ENCODE data around the gene SFRP5.

SFRP5 gene

DNA sequence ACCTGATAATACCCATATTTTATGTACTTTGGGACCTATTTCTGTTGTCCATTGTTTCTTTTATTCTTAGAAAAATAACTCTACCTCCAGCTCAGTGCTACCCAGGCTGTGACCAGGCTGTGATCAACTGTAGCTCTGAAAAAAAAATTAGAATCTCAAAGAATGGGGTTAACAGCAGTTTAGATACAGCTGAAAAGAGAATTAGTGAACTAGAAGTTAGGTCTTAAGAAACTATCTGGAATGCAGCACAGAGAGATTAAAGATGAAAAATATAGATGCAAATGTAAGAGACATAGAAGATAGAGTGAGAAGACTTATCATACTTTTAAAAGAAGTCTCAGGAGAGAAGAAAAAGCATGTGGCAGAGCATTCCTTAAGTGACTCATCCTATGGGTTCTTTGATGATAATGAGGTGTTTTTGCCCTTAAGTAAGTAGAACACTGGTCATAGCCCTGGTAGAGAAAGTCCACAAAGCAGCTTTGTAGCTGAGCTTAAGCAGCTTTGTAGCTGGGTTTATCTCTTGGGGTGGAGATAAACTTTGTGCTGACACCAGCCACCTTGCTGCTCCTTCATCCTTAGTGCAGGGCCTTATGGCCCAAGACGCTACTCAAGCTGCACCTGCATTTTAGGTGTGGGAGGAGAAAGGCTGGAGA is 27.3 kb upstream of the SFRP5 start:
- Histone ChIP-seq H3K36me3 (replicated peaks) (no peaks in the 10 kb centered on the region), H3K9me3 (no peaks in the 10 kb centered on the region), H3K4me1 (no peaks in the 10 kb centered on the region), H3K4me3 (no peak overlapping the region), H3K27me3 (ENCODE audit: low read depth) (peaks cover 3% of the 10 kb centered on the region; the same call in 1 of the 2 replicates)
- in situ Hi-C loops (cut with MboI; ENCODE audit: low sequenced_read_pairs), result loop anchor here (25.0 kb wide), 1 partner anchor 238 kb away; the partner anchor contains the start of gene CRTAC1
- DNase-seq (ENCODE audit: low spot score in 2 of 2), result no peak

DNA sequence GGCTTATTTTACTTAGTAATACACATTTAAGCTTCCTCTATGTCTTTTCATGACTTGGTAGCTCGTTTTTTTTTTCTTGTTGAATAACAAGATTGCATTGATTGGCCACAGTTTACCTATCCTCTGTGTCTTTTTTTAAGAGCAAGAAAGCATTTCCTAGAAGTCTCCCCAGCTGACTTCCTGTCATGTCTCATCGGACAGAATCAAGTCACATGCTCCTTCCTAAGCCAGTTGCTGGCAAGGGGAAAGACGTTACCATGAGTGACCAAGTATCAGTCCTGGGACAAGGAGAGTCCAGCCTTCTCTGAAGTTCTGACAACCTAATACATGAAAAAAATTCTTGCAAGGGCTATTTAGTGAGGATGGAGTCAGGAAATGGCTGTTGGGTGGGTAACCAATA is 24.9 kb upstream of the SFRP5 start:
- Histone ChIP-seq H3K4me3 (no peak overlapping the region), H3K9me3 (no peaks in the 10 kb centered on the region), H3K4me1 (no peaks in the 10 kb centered on the region), H3K27me3 (ENCODE audit: low read depth) (peaks cover 3% of the 10 kb centered on the region; the same call in 1 of the 2 replicates), H3K36me3 (replicated peaks) (no peaks in the 10 kb centered on the region)
- in situ Hi-C loops (cut with MboI; ENCODE audit: low sequenced_read_pairs), result loop anchor here (25.0 kb wide), 1 partner anchor 241 kb away; the partner anchor contains the start of gene CRTAC1
- DNase-seq (ENCODE audit: low spot score in 2 of 2), result no peak

DNA sequence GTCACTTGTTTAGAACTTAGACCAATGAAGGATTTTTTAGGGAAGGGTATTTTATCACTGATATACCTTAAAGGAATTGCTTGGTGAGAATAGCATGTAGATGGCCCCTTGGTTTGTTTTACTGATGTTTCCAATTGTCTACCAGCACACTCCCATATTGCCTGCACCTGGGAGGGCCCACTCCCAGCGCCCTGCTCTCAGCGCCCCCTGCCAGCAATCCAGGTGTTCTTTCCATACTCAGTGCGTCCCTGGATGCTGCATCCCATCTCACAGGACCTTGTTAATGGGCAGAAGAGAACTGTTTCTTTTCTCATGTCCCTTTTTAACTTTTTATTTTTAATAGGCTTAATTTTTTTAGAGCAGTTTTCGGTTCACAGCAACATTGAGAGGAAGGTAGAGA is 24.1 kb upstream of the SFRP5 start:
- in situ Hi-C loops (cut with MboI; ENCODE audit: low sequenced_read_pairs), result loop anchor here (25.0 kb wide), 1 partner anchor 241 kb away; the partner anchor contains the start of gene CRTAC1
- DNase-seq (ENCODE audit: low spot score in 2 of 2), result no peak
- no peaks in the 10 kb centered on the region for H3K4me1 ChIP-seq

DNA sequence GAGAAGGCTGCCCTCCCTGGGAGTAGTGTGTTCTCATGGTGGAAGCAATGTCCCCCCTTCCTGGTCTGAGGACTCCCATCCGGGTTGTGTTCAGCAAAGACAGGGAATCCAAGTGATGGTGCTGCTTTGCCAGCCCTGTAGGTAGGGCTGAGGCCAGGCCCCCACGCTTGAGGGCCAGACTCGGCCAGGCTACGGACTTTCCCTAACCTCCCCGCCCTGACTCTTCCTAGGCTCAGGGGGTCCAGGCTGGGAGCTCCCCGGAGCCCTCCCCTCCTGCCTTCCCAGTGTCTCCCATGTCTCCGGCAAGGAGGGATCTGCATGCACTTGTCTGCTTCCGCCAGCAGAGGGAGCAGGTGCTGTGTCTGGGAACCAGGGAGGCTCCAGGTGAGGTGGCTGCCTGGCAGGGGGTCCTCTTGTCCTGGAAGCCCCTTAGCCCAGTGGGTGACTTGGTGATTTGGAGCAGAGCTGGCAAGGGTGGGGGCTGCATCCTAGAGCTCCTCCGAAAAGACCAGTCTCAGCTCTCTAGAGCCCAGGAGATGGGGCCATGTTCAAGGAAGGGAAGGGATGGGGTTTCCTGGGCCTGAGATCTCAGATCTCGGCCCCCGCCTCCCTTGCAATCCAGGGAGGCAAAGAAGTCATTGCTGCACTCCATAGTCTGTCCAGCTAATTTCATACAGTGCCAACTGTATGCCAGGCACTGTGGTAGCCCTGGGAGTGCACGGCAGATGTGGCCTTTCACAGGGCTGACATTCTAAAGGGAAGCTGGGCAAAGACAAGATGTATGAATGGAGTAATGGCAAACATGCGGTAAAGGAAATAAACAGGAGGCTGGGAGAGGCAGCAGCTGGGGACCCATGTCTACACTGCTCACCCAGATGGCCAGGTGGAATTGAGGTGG is 20.3 kb upstream of the SFRP5 start:
- H3K4me1 ChIP-seq, result no peaks in the 10 kb centered on the region
- H3K9me3 ChIP-seq, result no peaks in the 10 kb centered on the region
- peak; percentile 15 to 77 for DNase-seq (ENCODE audit: low spot score in 2 of 2)
- H3K36me3 ChIP-seq (replicated peaks), result no peaks in the 10 kb centered on the region
- no peak overlapping the region for H3K4me3 ChIP-seq
- peaks cover 12% of the 10 kb centered on the region for H3K27me3 ChIP-seq (ENCODE audit: low read depth)
- in situ Hi-C loops (cut with MboI; ENCODE audit: low sequenced_read_pairs), result loop anchor here (5.0 to 25.0 kb wide), 2 partner anchors 75 to 245 kb away; partner anchors contain the start of gene CRTAC1

More for the DNA sequence above, 24.1 kb upstream of the SFRP5 start:
- H3K9me3 ChIP-seq, result no peaks in the 10 kb centered on the region
- H3K36me3 ChIP-seq (replicated peaks), result no peaks in the 10 kb centered on the region
- H3K4me3 ChIP-seq, result no peak overlapping the region
- peaks cover 3% of the 10 kb centered on the region; the same call in 1 of the 2 replicates for H3K27me3 ChIP-seq (ENCODE audit: low read depth)

DNA sequence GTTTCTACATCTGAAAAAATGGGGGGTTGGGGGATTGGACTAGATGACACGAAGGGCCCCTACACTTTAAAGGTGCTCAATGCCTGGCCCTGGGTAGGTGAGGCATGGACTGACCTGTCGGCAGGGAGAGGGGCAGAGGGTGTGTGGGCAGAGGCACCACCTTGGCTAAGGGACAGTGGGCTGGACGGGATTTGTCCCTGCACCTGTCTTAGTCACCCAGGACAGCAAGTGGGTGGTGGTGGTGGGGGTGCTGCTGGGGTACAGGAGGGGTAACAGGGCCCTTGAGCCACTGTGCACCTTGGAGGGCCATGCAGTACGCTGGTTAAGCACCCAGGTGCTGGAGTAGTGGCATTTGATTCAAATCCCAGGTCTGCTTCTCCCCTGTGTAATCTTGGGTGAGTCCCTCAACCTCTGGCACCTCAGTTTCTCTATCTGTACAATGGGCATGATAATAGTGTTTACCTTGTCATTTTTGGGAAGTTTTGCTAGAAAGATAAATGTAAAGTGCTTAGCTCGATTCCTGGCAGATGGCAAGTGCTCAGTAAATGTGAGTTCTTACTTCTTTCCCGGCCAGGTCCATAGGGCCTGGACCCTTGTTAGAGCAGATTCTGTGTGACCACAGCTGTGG is 18.1 kb upstream of the SFRP5 start:
- Histone ChIP-seq H3K36me3 (replicated peaks) (no peaks in the 10 kb centered on the region), H3K9me3 (no peaks in the 10 kb centered on the region), H3K27me3 (ENCODE audit: low read depth) (peaks cover 15% of the 10 kb centered on the region), H3K4me3 (no peak overlapping the region), H3K4me1 (no peaks in the 10 kb centered on the region)
- in situ Hi-C loops (cut with MboI; ENCODE audit: low sequenced_read_pairs), result loop anchor here (5.0 to 25.0 kb wide), 2 partner anchors 77 to 247 kb away; partner anchors contain the start of gene CRTAC1
- no peak for DNase-seq (ENCODE audit: low spot score in 2 of 2)

DNA sequence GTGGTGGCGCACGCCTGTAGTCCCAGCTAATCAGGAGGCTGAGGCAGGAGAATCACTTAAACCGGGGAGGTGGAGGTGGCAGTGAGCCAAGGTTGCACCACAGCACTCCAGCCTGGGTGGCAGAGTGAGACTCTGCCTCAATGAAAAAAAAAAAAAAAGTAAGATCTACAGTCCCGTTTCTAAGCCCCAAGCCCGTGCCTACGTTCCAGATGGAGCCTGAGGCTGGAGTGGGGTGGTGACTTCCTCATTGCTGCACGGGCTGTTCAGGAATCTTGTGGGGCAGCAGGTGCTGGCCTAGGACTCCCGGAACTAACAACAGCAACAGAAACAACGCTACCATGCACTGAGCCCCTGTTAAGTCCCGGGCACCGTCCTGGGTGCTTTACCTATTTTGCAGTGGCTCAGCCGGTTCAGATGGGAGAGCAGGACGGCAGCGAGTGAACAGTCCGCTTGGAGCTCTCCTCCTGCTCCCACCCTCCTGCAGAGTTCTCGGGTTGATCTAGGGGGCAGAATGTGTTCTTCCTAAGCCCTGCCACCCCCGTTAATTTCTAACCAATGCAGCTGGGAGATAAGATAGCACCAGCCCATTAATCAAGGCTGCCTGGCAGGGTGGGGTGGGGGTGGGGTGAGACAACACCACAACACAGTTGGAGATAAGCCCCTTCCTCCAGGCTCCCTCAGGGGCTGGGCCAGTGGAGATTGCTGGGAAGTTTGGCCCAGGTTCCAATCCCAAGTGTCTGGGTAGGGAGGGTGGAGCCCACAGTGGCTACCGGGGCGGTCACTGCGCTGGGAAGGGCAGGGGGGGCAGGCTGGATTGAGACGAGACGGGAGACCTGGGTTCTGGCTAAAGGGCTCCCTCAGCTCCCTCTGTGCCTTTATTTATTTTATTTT is 17.0 kb upstream of the SFRP5 start:
- H3K4me1 ChIP-seq, result no peaks in the 10 kb centered on the region
- no peak overlapping the region for H3K4me3 ChIP-seq
- no peak for DNase-seq (ENCODE audit: low spot score in 2 of 2)
- H3K36me3 ChIP-seq (replicated peaks), result no peaks in the 10 kb centered on the region
- H3K9me3 ChIP-seq, result no peaks in the 10 kb centered on the region
- H3K27me3 ChIP-seq (ENCODE audit: low read depth), result peaks cover 15% of the 10 kb centered on the region
- in situ Hi-C loops (cut with MboI; ENCODE audit: low sequenced_read_pairs), result loop anchor here (25.0 kb wide), 1 partner anchor 249 kb away; the partner anchor contains the start of gene CRTAC1

DNA sequence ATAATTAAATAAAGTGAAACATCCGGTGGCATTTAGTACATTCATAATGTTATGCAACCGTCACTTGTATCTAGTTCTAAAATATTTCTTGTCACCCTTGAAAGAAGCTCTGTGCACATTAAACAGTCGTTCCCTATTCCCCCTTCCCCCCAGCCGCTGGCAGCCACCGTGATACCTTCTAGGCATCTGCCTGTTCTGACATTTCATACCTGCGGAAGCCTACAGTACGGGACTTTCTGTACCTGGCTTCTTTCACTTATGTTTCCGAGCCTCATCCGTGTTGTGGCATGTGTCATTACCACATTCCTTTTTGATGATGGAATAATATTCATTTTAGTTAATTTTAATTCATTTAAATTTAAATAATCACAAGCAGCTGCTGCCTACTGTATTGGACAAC is 13.9 kb upstream of the SFRP5 start:
- DNase-seq (ENCODE audit: low spot score in 2 of 2), result no peak
- in situ Hi-C loops (cut with MboI; ENCODE audit: low sequenced_read_pairs), result loop anchor here (25.0 kb wide), 1 partner anchor 252 kb away; the partner anchor contains the start of gene CRTAC1
- no peaks in the 10 kb centered on the region for H3K4me1 ChIP-seq
- no peaks in the 10 kb centered on the region for H3K36me3 ChIP-seq (replicated peaks)
- peaks cover 18% of the 10 kb centered on the region for H3K27me3 ChIP-seq (ENCODE audit: low read depth)
- H3K9me3 ChIP-seq, result no peaks in the 10 kb centered on the region
- no peak overlapping the region for H3K4me3 ChIP-seq

DNA sequence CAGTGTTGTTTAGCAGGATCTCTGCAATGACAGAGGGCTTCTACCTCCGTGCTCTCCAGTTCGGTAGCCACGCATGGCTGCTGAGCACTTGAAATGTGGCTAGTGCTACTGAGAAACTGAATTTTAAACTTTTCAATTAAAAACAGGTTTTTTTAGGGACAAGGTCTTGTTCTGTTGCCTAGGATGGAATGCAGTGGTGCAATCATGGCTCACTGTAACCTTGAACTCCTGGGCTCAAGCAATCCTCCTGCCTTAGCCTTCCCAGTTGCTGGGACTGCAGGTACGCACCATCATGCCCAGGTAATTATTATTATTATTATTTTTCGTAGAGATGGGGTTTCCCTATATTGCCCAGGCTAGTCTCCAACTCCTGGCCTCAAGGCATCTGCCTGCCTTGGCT is 13.4 kb upstream of the SFRP5 start:
- H3K4me1 ChIP-seq, result no peaks in the 10 kb centered on the region
- no peak for DNase-seq (ENCODE audit: low spot score in 2 of 2)
- no peaks in the 10 kb centered on the region for H3K36me3 ChIP-seq (replicated peaks)
- H3K27me3 ChIP-seq (ENCODE audit: low read depth), result peaks cover 18% of the 10 kb centered on the region
- no peak overlapping the region for H3K4me3 ChIP-seq
- no peaks in the 10 kb centered on the region for H3K9me3 ChIP-seq
- in situ Hi-C loops (cut with MboI; ENCODE audit: low sequenced_read_pairs), result loop anchor here (25.0 kb wide), 1 partner anchor 252 kb away; the partner anchor contains the start of gene CRTAC1

DNA sequence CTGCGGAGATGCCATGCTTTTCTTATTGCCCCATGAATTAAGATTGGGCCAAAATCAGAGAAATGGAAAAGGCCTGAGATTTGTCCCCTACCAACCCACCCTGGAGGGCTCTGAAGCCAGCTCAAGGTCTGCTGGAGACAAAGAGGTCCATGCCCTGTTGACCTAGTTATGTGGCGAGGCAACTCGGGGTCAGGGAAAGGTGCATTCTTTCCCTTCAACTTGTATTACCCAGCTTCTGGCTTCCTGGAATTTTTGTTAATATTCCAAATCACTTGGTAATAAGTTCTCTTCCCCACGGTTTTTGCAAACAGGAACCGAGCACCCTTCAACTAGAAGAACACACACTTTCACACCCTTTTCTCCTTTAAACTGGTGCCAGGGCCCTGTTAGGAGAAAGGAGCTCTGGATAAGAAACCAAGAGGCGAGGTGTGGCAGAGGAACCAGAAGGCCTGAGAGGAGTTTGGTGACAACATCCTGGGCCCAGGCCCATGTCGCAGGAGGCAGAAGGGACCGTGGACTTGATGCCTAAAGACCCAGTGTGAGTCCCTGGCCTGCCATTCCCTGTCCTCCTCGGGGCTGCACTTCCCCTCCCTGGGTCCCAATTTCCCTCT is 12.5 kb upstream of the SFRP5 start:
- in situ Hi-C loops (cut with MboI; ENCODE audit: low sequenced_read_pairs), result loop anchor here (25.0 kb wide), 1 partner anchor 253 kb away; the partner anchor contains the start of gene CRTAC1
- DNase-seq (ENCODE audit: low spot score in 2 of 2), result no peak
- Histone ChIP-seq H3K9me3 (no peaks in the 10 kb centered on the region), H3K4me1 (no peaks in the 10 kb centered on the region), H3K4me3 (no peak overlapping the region), H3K27me3 (ENCODE audit: low read depth) (peaks cover 21% of the 10 kb centered on the region), H3K36me3 (replicated peaks) (no peaks in the 10 kb centered on the region)

DNA sequence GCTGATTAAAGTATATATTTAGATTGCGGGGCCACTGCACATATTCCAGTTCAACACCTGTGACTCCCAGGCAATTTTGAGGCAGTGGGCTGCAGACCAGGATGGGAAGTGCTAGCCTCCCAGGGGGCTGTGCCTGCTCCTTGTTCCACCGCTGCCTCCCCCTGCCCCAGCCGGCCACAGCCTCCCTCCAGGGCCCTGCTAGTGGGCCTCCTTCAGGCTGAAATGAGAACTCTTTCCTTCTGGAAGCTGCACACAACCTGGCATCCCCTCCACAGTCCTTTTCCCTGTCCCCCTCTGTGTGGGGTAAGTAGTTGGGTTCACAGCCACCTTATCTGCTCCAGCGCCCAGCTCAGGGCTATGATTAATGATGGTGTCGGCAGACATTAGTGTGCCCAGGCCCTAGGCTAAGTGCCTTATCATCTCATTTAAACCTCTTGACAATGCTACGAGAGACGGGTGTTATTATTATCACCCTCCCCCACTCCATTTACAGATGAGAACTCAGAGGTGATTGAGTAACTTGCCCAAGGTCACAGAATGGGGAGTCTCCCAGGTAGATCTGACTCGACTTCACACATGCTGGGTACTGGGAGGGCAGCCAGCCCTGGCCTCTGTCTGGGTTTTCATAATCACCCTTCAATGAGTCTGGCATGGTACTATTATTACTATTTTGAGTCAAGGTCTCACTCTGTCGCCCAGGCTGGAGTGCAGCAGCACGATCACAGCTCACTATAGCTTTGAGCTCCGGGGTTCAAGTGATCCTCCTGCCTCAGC is 10.8 kb upstream of the SFRP5 start:
- H3K4me1 ChIP-seq, result no peaks in the 10 kb centered on the region
- in situ Hi-C loops (cut with MboI; ENCODE audit: low sequenced_read_pairs), result loop anchor here (25.0 kb wide), 1 partner anchor 255 kb away; the partner anchor contains the start of gene CRTAC1

DNA sequence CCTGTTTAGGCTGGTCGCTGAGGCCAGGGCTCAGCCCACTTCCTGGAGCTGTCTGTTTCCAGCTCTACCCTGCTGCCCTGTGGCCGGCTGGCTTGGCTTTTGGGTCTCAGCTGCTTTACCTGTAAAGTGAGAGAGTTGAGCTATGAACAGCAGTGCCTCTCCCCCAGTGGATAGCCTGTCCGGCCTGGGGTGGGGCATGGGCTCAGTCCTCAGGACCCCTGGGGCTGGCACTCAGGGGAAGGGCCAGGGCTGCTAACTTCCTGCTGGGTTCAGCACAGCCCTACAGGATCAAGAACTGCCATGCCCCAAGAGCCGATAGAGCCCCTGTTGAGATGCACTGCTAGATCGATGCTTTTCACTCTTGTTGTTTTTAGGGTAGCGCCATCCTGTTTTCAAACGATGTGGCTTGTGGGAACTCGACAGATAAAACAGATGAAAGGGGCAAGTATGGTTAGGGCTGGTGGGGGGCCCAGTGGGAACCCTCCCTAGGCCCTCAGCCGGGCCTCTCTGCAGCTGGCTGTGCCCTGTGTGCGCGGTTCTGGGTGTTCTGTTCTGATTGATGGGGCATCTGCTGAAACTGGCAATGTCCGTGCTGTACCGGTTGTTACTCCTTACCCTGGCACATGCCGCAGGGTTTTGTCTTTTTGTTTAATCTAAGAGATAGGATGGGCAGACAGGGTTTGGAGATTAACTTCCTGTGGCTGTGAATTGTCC is 10.0 kb upstream of the SFRP5 start:
- Histone ChIP-seq H3K9me3 (no peaks in the 10 kb centered on the region), H3K4me3 (no peak overlapping the region), H3K4me1 (no peaks in the 10 kb centered on the region), H3K27me3 (ENCODE audit: low read depth) (peaks cover 15% of the 10 kb centered on the region), H3K36me3 (replicated peaks) (no peaks in the 10 kb centered on the region)
- in situ Hi-C loops (cut with MboI; ENCODE audit: low sequenced_read_pairs), result loop anchor here (25.0 kb wide), 1 partner anchor 256 kb away; the partner anchor contains the start of gene CRTAC1
- DNase-seq (ENCODE audit: low spot score in 2 of 2), result no peak

More for the DNA sequence above, 10.8 kb upstream of the SFRP5 start:
- Histone ChIP-seq H3K9me3 (no peaks in the 10 kb centered on the region), H3K4me3 (no peak overlapping the region), H3K27me3 (ENCODE audit: low read depth) (peaks cover 13% of the 10 kb centered on the region; the same call in 1 of the 2 replicates), H3K36me3 (replicated peaks) (no peaks in the 10 kb centered on the region)
- no peak for DNase-seq (ENCODE audit: low spot score in 2 of 2)

All from HAP-1 (cell line).